Thoracic aorta (tissue), 2 donors: Measurements from ENCODE around the gene PI4K2B. TPM values are rescaled to one million over a fixed set of nuclear protein-coding genes. Genes with fewer than 3 reads are reported as not detected.

ENCODE experiments used
- ATAC-seq: fragments of 150-250 bp; one replicate; pipeline ENCODE4 v1.8.0; 2017; ENCODE audit warnings: low read depth; ENCODE audit not compliant: insufficient number of reproducible peaks, low FRiP score
- DNase-seq: peaks from one replicate; pipeline ENCODE4 v3.0.0-alpha.2; 2020; ENCODE audit warnings: low spot score
- H3K27ac ChIP-seq, 2 donors: fragments of 200-600 bp; sonication (generic); 1 replicate in 1 of 2; 2 replicates in 1 of 2; pipeline ENCODE4 v1.5.1; 2016; ENCODE audit warnings: mild to moderate bottlenecking in 2 of 2, moderate library complexity in 2 of 2
- H3K27me3 ChIP-seq: fragments of 200-600 bp; sonication (generic); replicated peaks from 2 replicates; pipeline ENCODE4 v1.6.0; 2016; ENCODE audit warnings: mild to moderate bottlenecking; ENCODE audit not compliant: insufficient read depth
- H3K36me3 ChIP-seq: fragments of 200-600 bp; sonication (generic); one replicate; pipeline ENCODE4 v1.5.1; 2016
- H3K4me1 ChIP-seq, 2 donors: fragments of 200-600 bp; sonication (generic); 1 replicate in 1 of 2; 2 replicates in 1 of 2; pipeline versions ENCODE4 v1.5.1 to v1.6.0; 2016; ENCODE audit warnings: low read depth in 2 of 2, mild to moderate bottlenecking in 1 of 2; ENCODE audit not compliant: control insufficient read depth in 1 of 2
- H3K4me3 ChIP-seq: fragments of 200-600 bp; sonication (generic); 2 replicates; pipeline ENCODE4 v1.5.1; 2016; ENCODE audit warnings: mild to moderate bottlenecking
- H3K9me3 ChIP-seq: fragments of 200-600 bp; sonication (generic); 2 replicates; pipeline ENCODE4 v1.5.1; 2016
- total RNA-seq, 2 donors: library from RNA; depleted of rRNA; stranded (reverse); fragments of >200 nt; gene quantifications; one replicate each; pipeline versions ENCODE4 v1.1.0 to v1.2.3, GENCODE V29; 2016
- TF ChIP-seq, protein P1 (sequence below): fragments of 200-600 bp; sonication (generic); IDR thresholded peaks from one replicate; pipeline ENCODE4 v1.5.1; 2019; ENCODE audit warnings: antibody characterized with exemption

The PI4K2B gene
- total RNA-seq, 2 donors from 2014 or later: 11.8 to 12.9 TPM

DNA sequence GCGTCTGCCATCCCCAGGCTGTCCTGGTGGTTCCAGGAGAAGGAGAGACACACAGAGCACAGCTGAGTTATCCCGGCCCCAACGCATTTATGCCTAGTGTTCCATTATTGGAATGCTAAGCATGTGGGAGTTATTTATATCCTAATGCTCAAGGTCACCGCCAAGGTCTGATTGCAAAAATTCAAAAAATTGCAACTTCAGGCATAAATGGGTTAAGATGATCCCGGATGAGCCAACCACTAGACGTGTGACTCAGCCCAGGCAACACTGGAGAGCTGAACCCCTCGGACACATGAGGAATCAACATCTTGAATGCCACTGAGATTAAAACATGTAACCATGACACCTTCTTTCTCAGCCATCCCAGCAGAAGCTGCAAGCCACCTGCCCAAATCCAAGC lies 74.9 kb downstream of the PI4K2B start:
- peaks cover 3 to 9% of the 10 kb centered on the region in 2 donors for H3K4me1 ChIP-seq
- no peak for DNase-seq
- H3K27ac ChIP-seq: no peak overlapping the region
- no peak overlapping the region for H3K4me3 ChIP-seq
- TF ChIP-seq, protein P1, sequence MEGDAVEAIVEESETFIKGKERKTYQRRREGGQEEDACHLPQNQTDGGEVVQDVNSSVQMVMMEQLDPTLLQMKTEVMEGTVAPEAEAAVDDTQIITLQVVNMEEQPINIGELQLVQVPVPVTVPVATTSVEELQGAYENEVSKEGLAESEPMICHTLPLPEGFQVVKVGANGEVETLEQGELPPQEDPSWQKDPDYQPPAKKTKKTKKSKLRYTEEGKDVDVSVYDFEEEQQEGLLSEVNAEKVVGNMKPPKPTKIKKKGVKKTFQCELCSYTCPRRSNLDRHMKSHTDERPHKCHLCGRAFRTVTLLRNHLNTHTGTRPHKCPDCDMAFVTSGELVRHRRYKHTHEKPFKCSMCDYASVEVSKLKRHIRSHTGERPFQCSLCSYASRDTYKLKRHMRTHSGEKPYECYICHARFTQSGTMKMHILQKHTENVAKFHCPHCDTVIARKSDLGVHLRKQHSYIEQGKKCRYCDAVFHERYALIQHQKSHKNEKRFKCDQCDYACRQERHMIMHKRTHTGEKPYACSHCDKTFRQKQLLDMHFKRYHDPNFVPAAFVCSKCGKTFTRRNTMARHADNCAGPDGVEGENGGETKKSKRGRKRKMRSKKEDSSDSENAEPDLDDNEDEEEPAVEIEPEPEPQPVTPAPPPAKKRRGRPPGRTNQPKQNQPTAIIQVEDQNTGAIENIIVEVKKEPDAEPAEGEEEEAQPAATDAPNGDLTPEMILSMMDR: no peak
- no peaks in the 10 kb centered on the region for H3K9me3 ChIP-seq
- H3K27me3 ChIP-seq: no peaks in the 10 kb centered on the region
- ATAC-seq: no peak
- H3K36me3 ChIP-seq: no peaks in the 10 kb centered on the region

DNA sequence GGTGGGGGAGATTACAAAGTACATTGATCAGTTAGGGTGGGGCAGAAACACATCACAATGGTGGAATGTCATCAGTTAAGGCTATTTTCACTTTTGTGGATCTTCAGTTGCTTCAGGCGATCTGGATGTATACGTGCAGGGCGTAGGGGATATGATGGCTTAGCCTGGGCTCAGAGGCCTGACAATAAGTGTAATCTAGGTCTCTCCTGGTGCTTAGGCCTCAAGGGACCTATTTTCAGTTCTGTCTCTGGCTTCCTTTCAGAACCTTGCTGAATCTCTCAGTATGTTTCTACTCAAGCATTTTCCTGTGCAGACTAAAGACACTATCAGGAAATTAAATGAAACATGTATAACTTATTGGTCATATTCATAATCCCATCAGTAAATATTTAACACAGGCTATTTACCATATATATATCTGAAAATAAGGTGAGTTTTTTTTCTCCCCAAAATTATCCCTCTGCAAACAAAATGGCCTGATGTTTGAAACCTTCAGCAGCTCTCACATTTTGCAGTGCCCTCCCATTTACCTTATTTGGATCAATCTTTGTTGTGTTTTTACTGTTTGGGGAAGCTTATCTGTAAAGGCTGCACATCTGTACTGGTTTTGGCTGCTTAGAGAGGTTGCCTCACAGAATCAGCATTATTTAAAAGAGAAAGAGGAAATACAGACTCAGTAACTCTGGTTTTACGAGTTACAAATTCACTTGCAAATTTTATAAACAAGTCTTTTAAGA lies 76.4 kb downstream of the PI4K2B start:
- H3K4me3 ChIP-seq: no peak overlapping the region
- no peaks in the 10 kb centered on the region for H3K9me3 ChIP-seq
- TF ChIP-seq, protein P1: no peak
- no peaks in the 10 kb centered on the region for H3K36me3 ChIP-seq
- peaks cover 3 to 10% of the 10 kb centered on the region in 2 donors for H3K4me1 ChIP-seq
- H3K27ac ChIP-seq: no peak overlapping the region
- no peaks in the 10 kb centered on the region for H3K27me3 ChIP-seq
- DNase-seq (no peak), ATAC-seq (no peak)

DNA sequence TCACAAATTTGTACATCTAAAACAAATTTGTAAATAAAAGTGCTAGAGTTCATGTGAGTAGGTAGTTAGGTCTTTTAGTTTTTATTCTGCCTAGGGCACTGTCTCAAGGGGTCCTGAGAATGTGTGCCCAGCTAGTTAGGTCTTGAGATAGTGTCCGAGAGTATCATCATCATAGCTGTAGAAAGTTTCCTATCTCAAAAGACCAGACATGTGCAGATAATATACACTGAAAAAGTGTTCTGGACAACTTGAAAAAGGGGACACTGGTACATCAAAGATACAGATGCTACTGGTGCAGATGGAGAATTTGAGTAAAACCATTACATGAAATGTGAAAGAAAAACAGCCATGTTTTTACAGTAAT lies 77.0 kb downstream of the PI4K2B start:
- H3K36me3 ChIP-seq: no peaks in the 10 kb centered on the region
- peaks cover 3 to 10% of the 10 kb centered on the region in 2 donors for H3K4me1 ChIP-seq
- no peaks in the 10 kb centered on the region for H3K27me3 ChIP-seq
- DNase-seq: no peak
- H3K9me3 ChIP-seq: no peaks in the 10 kb centered on the region
- no peak for ATAC-seq
- H3K27ac ChIP-seq: no peak overlapping the region
- TF ChIP-seq, protein P1: no peak
- H3K4me3 ChIP-seq: no peak overlapping the region

DNA sequence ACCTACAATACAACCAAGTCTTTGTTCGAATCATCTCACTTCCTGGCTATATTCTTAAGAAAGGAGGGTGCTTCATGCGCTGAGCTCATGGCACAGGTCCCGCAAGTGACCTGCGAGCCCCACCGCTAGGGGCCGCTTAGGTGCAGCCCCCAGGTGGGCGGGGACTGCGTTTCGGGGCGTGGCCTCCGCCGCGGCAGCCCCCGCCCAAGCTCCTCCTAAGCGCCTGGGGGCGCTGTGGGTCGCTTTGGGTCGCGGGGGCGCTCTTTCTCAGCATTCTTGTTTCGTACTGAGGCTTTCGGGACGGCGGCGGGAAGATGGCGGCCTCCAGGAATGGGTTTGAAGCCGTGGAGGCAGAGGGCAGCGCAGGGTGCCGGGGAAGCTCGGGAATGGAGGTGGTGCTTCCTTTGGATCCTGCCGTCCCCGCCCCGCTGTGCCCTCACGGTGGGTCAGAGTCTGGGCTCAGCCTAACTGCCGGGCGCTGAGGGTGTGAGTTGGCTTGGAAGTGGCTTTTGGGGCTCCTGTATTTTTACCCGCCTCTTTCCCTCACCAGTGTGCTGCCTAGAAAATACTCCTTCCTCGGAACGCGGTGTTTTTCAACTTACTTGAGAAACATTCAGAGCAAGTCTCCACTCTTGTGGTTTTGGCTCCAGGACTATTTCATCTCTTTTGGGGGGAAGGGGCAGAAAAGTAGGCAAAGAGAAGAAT lies 78.8 kb downstream of the PI4K2B start, which contains the start of gene ZCCHC4:
ZCCHC4 (plus strand) TSS at position 279 of the 705 bp plus-strand sequence; CDS start at position 315, 36 bp downstream.
- DNase-seq: peak; percentile 59
- Histone ChIP-seq H3K4me3 (peak within 1 kb of the TSS; percentile 84), H3K4me1 (peaks cover 3 to 10% of the 10 kb centered on the region in 2 donors), H3K27ac (peak within 1 kb of the TSS; percentile 38 to 50), H3K9me3 (no peaks in the 10 kb centered on the region), H3K36me3 (no peaks in the 10 kb centered on the region), H3K27me3 (no peaks in the 10 kb centered on the region)
- ATAC-seq: peak; percentile 91
- TF ChIP-seq, protein P1: peak; percentile 94

DNA sequence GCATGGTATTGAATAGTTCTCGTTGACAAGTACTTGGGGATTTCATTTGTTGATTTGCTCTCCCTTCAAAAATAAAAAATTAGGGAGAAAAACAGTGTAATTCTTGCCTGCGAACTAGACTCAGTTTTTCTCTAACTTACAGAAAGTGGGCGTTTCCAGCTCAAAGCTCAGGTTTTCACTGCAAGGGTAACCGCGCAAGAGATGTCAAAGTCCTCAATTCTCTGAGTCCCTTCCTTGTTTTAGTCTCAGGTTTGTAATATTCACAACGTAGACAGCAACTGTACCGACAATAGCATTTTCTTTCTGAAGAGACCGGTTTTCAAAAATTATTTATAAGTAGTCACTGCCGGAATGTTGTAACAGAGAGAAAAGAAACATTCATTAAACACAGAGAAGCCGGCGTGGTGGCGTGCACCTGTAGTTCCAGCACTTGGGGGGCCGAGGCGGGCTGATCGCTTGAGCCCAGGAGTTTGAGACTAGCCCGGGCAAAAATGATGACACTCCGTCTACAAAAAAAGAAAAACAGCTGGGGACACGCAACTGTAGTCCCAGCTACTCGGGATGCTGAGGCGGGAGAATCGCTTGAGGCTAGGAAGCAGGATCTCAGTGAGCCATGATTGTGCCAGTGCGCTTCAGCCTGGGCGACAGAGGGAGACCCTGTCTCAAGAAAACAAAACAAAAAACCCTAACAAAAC lies 79.5 kb downstream of the PI4K2B start:
- H3K27ac ChIP-seq: peak overlapping the region; percentile 38 to 50
- DNase-seq (no peak), ATAC-seq (no peak)
- H3K36me3 ChIP-seq: no peaks in the 10 kb centered on the region
- H3K9me3 ChIP-seq: no peaks in the 10 kb centered on the region
- H3K27me3 ChIP-seq: no peaks in the 10 kb centered on the region
- H3K4me3 ChIP-seq: peak overlapping the region; percentile 84
- TF ChIP-seq, protein P1: no peak
- peaks cover 3 to 10% of the 10 kb centered on the region in 2 donors for H3K4me1 ChIP-seq
